Keratinocyte (primary cell): Measurements from ENCODE around the gene KIFC3. TPM values are rescaled to one million over a fixed set of nuclear protein-coding genes. Genes with fewer than 3 reads are reported as not detected.

Source experiments
- DNase-seq: peaks from one replicate; pipeline ENCODE4 v3.0.0-alpha.2; 2011; ENCODE audit warnings: low read depth, missing footprints, low spot score
- FAIRE-seq: peaks from 2 replicates; lab custom pipeline; 2011; peaks lifted over from hg19 to GRCh38; lab: Jason Lieb, UNC
- H2AFZ ChIP-seq: 2 replicates; pipeline ENCODE4 v1.6.0; 2012; ENCODE audit warnings: low read length, control low read depth, inconsistent platforms; ENCODE audit not compliant: control insufficient read depth
- H3K27ac ChIP-seq: 2 replicates; pipeline ENCODE4 v1.5.1; 2011; ENCODE audit warnings: low read length; ENCODE audit not compliant: control insufficient read depth, insufficient read depth
- H3K27me3 ChIP-seq: 3 replicates; pipeline ENCODE4 v1.6.0; 2011; ENCODE audit warnings: low read length; ENCODE audit not compliant: control insufficient read depth, insufficient read depth; ENCODE audit errors: extremely low read depth
- H3K36me3 ChIP-seq, 2 experiments: 2 replicates in 1 of 2; 3 replicates in 1 of 2; pipeline ENCODE4 v1.5.1; 2011; ENCODE audit warnings: low read length in 2 of 2, mild to moderate bottlenecking in 1 of 2; ENCODE audit not compliant: control insufficient read depth in 2 of 2, insufficient read depth in 2 of 2; ENCODE audit errors: extremely low read depth in 1 of 2
- H3K4me1 ChIP-seq: 3 replicates; pipeline ENCODE4 v1.5.1; 2011; ENCODE audit warnings: low read length; ENCODE audit not compliant: control insufficient read depth, insufficient read depth; ENCODE audit errors: extremely low read depth
- H3K4me2 ChIP-seq: 3 replicates; pipeline ENCODE4 v1.6.0; 2011; ENCODE audit warnings: low read depth, low read length; ENCODE audit not compliant: control insufficient read depth, insufficient read depth; ENCODE audit errors: extremely low read depth
- H3K4me3 ChIP-seq, 3 experiments: fragments of 200-600 bp in 1 of 3; sonication (generic) in 1 of 3; 2 replicates in 2 of 3; 3 replicates in 1 of 3; pipeline ENCODE4 v1.5.1; 2011 to 2016; ENCODE audit warnings: low read length in 3 of 3, mild to moderate bottlenecking in 3 of 3, control low read depth in 2 of 3, inconsistent platforms in 1 of 3, low read depth in 1 of 3, mixed read lengths in 1 of 3, mixed run types in 1 of 3, moderate library complexity in 1 of 3; ENCODE audit not compliant: control insufficient read depth in 2 of 3, insufficient read depth in 2 of 3; ENCODE audit errors: extremely low read depth in 1 of 3
- H3K79me2 ChIP-seq: 2 replicates; pipeline ENCODE4 v1.6.0; 2012; ENCODE audit warnings: low read length; ENCODE audit not compliant: control insufficient read depth, insufficient read depth
- H3K9ac ChIP-seq: 3 replicates; pipeline ENCODE4 v1.6.0; 2011; ENCODE audit warnings: low read length; ENCODE audit not compliant: control insufficient read depth, insufficient read depth; ENCODE audit errors: extremely low read depth
- H3K9me1 ChIP-seq: 3 replicates; pipeline ENCODE4 v1.6.0; 2011; ENCODE audit warnings: low read length; ENCODE audit not compliant: control insufficient read depth, insufficient read depth; ENCODE audit errors: extremely low read depth
- H3K9me3 ChIP-seq: 2 replicates; pipeline ENCODE4 v1.5.1; 2012; ENCODE audit warnings: low read depth, low read length; ENCODE audit not compliant: control insufficient read depth
- H4K20me1 ChIP-seq: 3 replicates; pipeline ENCODE4 v1.6.0; 2011; ENCODE audit warnings: low read length; ENCODE audit not compliant: control insufficient read depth, insufficient read depth; ENCODE audit errors: extremely low read depth
- EZH2 ChIP-seq: IDR thresholded peaks from one replicate; pipeline ENCODE4 v1.6.1; 2012; ENCODE audit warnings: inconsistent platforms, mild to moderate bottlenecking, low read length, moderate library complexity
- dilution Hi-C: fragments of 300-500 bp; cut with MboI; formaldehyde crosslinking; loops from one replicate; pipeline ENCODE4 v1.7.0; 2020; ENCODE audit warnings: low sequenced_read_pairs; ENCODE audit not compliant: extremely low pct_ligation_motif_present
- polyA plus RNA-seq, 5 experiments: library from polyadenylated mRNA; depleted of rRNA in 3 of 5; stranded (reverse) in 3 of 5; stranded (forward) in 1 of 5; unstranded in 1 of 5; fragments of >200 nt; gene quantifications; 1 replicate in 1 of 5; 2 replicates in 3 of 5; 3 replicates in 1 of 5; pipeline versions ENCODE4 v1.2.1 to v1.2.3, GENCODE V29; 2011 to 2012; ENCODE audit warnings: missing spikeins in 2 of 5, low read depth in 1 of 5, low replicate concordance in 1 of 5
- TF ChIP-seq, protein P1 (sequence below), 3 experiments: IDR thresholded peaks in 1 of 3; conservative IDR thresholded peaks in 1 of 3; optimal IDR thresholded peaks in 1 of 3; 2 replicates in 2 of 3; 3 replicates in 1 of 3; pipeline versions ENCODE3 to v1.5.1; 2011; ENCODE audit warnings: low read length in 3 of 3, mild to moderate bottlenecking in 3 of 3, moderate library complexity in 2 of 3, control low read depth in 1 of 3, inconsistent platforms in 1 of 3; ENCODE audit not compliant: insufficient read depth in 2 of 3; ENCODE audit errors: extremely low read depth in 1 of 3

The KIFC3 gene
- polyA plus RNA-seq, 1 donor (not counting 4 experiments of a cell fraction or from before 2014, with no cell fraction given) = 22.7 TPM

GRCh38 chr16:57727610-57728009 is 74.7 kb downstream of the KIFC3 start:
- TF ChIP-seq, protein P1, sequence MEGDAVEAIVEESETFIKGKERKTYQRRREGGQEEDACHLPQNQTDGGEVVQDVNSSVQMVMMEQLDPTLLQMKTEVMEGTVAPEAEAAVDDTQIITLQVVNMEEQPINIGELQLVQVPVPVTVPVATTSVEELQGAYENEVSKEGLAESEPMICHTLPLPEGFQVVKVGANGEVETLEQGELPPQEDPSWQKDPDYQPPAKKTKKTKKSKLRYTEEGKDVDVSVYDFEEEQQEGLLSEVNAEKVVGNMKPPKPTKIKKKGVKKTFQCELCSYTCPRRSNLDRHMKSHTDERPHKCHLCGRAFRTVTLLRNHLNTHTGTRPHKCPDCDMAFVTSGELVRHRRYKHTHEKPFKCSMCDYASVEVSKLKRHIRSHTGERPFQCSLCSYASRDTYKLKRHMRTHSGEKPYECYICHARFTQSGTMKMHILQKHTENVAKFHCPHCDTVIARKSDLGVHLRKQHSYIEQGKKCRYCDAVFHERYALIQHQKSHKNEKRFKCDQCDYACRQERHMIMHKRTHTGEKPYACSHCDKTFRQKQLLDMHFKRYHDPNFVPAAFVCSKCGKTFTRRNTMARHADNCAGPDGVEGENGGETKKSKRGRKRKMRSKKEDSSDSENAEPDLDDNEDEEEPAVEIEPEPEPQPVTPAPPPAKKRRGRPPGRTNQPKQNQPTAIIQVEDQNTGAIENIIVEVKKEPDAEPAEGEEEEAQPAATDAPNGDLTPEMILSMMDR (optimal IDR thresholded peaks at IDR 0.05 in 1 of 3, IDR thresholded peaks at IDR 0.05 in 1 of 3, conservative IDR thresholded peaks at IDR 0.05 in 1 of 3; ENCODE audit: extremely low read depth in 1 of 3, insufficient read depth in 2 of 3, low read length in 3 of 3) = no peak
- TF ChIP-seq EZH2 = no peak
- FAIRE-seq (no peak), DNase-seq (no peak)
- Histone ChIP-seq H2AFZ (no peak overlapping the region), H3K4me2 (no peak overlapping the region), H3K4me1 (no peaks in the 10 kb centered on the region), H3K79me2 (no peaks in the 10 kb centered on the region), H3K27ac (no peak overlapping the region), H3K9ac (no peak overlapping the region), H3K9me1 (no peaks in the 10 kb centered on the region), H3K27me3 (no peaks in the 10 kb centered on the region), H4K20me1 (no peaks in the 10 kb centered on the region), H3K4me3 (no peak overlapping the region), H3K9me3 (no peaks in the 10 kb centered on the region), H3K36me3 (no peaks in the 10 kb centered on the region)
- dilution Hi-C loops = no loop called here

- H4K20me1 ChIP-seq = no peaks in the 10 kb centered on the region
- no peaks in the 10 kb centered on the region for H3K4me1 ChIP-seq
- no peak overlapping the region for H3K9ac ChIP-seq
- H3K4me2 ChIP-seq = no peak overlapping the region
- no peak overlapping the region for H2AFZ ChIP-seq
- no peak overlapping the region for H3K4me3 ChIP-seq
- no peaks in the 10 kb centered on the region for H3K9me3 ChIP-seq
- H3K27me3 ChIP-seq = no peaks in the 10 kb centered on the region
- H3K36me3 ChIP-seq = no peaks in the 10 kb centered on the region
- H3K27ac ChIP-seq = no peak overlapping the region
- TF ChIP-seq EZH2 = no peak
- TF ChIP-seq, protein P1 (optimal IDR thresholded peaks at IDR 0.05 in 1 of 3, IDR thresholded peaks at IDR 0.05 in 1 of 3, conservative IDR thresholded peaks at IDR 0.05 in 1 of 3; ENCODE audit: extremely low read depth in 1 of 3, insufficient read depth in 2 of 3, low read length in 3 of 3) = no peak
- dilution Hi-C loops = no loop called here
- DNase-seq = no peak
- H3K79me2 ChIP-seq = no peaks in the 10 kb centered on the region
- H3K9me1 ChIP-seq = no peaks in the 10 kb centered on the region
- no peak for FAIRE-seq
These were observed 75.8 kb downstream of the KIFC3 start for GRCh38 chr16:57726433-57726947.
